NCI-H2227 (cell line): Measurements from ENCODE around the gene UVSSA.
"Not testable (repeated sequence)": the region's sequence is repeated elsewhere in the genome, so short reads cannot be mapped to it uniquely, and the experiment has no call there.

ENCODE experiments used
- DNase-seq: peaks from one replicate; lab custom pipeline; 2025; ENCODE audit not compliant: unreplicated experiment; lab: John Stamatoyannopoulos, UW

The UVSSA gene

DNA sequence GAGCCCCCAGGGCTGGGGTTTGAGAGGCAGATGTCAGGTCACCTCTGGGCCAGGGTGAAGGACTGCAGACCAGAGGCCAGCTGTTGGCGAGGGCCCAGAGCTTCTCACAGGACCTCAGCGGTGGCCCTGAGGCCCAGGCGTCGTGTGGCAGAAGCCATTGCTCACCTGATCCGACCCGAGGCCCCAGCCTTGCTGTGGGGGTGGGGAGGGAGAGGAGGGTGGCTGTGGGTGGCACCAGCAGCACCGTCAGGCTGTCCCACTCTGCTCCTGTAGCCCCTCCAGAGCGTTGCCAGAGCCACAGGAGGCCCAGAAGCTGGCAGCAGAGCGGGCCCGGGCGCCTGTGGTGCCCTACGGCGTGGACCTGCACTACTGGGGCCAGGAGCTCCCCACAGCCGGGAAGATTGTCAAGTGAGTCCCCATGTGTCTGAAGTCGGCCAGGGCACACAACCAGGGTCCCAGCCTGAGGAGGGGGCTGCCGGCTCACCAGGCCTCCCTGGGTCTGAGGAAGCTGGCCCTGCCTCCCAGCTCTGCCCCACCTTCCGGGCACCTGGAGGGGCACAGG is 28.8 kb downstream of the UVSSA start:
- no peak for DNase-seq

DNA sequence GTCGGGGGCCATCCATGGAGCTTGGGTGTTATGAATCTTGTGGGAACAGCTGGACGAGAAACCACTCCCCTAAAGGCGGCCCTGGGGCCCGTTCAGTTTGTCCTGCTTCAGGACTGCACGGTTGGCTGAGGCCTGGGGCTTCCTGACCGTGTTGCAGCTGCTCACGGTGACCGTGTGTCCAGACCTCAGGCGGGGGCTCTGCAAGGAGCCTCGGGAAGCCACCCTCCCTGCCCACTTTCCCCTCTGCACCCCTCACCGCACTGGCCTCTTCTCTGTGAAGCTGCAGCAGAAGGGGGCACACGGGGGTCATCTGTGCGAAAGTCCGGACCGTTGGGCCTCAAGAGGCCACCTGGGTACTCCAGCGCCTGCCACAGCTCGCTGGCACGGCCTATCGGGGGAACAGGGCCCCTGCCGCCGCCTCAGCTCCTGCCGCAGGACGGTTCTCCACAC is 29.4 kb downstream of the UVSSA start:
- no peak for DNase-seq

DNA sequence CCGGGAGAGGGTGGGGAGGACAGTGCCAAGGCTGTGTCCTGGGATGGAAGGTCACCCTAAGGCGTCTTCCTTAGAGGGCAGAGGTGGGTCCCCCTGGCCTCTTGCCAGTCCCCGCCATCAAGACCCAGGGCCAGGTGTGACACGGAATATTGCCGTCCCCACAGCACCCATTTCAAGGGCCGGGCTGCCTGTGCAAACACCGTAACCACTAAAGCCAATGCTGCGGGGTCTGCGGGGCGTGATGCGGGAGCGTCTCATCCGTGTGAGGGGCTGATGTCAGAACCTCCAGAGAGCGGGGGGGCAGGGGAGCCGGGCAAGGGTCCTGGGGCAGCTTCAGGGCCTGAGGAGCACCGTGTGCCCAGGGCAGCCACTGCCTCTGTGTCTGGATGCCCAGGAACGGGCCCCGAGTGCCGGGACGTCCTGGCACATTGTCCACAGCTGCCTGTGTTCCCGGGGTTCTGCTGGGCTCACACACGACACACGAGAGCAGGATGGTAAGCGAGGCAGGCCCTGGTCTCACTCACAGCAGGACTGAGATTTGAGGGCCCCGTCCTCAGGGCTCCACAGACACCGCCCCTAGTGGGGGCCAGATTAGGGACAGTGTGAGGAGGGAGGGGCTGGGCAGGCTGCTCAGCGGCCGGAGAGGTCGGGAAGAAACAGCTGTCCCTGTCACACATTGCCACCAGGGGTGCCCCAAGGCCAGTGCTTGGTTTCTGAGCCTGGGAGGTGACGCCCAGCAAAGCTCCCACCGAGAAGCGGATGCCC is 30.0 kb downstream of the UVSSA start:
- no peak for DNase-seq

- no peak for DNase-seq
Observed at GRCh38 chr4:1377606-1378261, 30.7 kb downstream of the UVSSA start.

- DNase-seq, result no peak
Observed at GRCh38 chr4:1378559-1379231, 31.7 kb downstream of the UVSSA start.

DNA sequence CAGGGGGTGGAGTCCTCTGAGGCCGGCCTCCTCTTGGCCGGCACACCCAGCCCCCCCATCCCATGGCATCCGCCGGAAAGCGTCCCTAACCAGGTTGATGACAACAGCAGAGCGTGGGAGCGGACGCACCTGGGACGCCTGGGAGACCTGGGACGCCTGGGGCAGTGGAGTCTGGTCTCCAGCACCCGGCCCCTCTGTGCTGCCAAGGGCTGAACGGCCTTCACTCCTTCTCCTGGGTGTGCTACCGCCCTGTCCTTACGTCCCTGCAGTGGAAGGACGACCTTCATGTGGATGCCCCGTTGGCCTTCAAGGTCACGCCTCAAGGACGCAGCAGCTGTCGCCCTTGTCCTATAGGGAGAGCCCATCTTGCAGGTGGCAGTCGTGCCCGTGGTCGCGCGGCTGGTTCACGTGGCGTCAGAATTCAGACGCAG is 32.4 kb downstream of the UVSSA start:
- no peak for DNase-seq

DNA sequence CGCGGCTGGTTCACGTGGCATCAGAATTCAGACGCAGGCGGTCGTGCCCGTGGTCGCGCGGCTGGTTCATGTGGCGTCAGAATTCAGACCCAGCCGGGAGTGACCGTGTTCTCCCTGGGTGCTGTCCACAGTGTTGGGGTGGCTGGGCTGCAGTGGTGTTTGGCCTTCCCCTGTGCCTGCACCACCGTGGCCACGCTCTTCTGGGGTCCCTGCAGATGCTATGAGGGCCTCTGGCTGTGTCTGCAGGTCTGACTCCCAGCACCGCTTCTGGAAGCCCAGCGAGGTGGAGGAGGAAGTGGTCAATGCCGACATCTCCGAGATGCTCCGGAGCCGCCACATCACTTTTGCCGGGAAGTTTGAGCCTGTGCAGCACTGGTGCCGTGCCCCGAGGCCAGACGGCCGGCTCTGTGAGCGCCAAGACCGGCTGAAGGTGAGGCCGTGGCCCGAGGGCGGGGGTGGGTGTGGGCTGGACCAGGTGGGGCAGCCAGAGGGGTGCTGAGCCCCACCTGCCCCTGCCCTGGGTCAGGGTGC is 32.9 kb downstream of the UVSSA start:
- no peak for DNase-seq

DNA sequence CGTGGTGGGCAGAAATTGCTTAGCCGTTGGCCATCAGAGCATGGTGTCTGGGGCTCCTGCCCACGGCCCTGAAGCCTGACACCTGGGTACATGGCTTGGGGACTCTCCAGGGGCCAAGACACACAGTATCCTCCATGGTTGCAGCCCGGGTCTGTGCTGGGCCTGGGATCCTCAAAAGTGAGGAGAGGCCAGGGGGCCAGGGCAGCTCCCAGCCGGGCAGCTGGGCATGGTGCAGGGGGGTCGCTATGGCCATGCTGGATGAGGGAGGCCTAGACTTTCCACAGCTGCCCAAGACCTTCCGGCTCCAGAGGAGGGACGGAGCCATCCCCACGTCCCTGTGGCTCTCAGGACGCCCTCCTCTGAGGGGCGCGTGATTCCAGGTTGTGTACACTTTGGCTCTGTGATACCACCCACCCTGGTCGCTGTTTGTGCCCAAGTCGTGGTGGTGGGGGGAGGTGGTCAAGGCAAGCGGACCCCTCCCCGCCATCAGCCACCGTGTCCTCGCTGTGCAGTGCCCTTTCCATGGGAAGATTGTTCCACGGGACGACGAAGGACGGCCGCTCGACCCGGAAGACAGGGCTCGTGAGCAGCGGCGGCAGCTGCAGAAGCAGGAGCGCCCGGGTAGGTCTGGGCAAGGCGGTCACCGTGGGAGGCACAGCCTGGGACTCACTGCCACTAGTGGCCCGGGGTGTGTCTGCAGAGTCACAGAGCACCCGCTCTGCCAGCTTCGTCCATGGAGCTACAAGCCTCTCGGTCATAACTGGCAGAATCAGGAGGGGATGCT is 33.6 kb downstream of the UVSSA start:
- DNase-seq, result no peak

GRCh38 chr4:1381181-1381621 is 34.2 kb downstream of the UVSSA start:
- no peak for DNase-seq

DNA sequence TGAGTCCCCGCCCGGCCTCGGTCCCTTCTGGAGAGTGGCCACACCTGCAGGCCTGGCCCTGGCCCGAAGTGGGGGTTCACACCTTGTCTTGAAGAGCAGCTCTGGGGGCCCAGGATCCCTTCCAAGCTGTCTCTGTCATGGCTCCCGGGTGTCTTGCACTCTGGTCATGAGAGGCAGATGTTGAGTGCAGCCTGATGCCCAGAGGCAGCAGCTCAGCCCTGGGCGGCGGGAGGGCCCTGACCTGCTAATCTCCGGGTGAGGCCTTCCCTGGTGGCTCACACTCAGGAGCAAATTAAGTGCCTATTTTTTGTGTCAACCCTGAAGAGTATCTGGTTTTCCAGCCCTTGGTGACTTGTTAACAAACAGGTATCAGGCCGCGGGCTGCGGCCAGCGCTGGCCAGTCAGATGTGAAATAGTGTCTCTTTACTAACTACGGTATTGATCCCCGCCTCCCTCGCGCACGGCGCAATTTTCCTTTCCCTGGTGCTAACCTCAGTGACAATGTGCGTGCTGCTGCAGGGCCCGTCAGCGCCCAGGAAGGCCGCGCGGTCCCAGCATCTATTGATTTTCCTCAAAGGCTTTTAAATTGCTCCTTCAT is 35.0 kb downstream of the UVSSA start:
- DNase-seq, result peak; percentile 59

DNA sequence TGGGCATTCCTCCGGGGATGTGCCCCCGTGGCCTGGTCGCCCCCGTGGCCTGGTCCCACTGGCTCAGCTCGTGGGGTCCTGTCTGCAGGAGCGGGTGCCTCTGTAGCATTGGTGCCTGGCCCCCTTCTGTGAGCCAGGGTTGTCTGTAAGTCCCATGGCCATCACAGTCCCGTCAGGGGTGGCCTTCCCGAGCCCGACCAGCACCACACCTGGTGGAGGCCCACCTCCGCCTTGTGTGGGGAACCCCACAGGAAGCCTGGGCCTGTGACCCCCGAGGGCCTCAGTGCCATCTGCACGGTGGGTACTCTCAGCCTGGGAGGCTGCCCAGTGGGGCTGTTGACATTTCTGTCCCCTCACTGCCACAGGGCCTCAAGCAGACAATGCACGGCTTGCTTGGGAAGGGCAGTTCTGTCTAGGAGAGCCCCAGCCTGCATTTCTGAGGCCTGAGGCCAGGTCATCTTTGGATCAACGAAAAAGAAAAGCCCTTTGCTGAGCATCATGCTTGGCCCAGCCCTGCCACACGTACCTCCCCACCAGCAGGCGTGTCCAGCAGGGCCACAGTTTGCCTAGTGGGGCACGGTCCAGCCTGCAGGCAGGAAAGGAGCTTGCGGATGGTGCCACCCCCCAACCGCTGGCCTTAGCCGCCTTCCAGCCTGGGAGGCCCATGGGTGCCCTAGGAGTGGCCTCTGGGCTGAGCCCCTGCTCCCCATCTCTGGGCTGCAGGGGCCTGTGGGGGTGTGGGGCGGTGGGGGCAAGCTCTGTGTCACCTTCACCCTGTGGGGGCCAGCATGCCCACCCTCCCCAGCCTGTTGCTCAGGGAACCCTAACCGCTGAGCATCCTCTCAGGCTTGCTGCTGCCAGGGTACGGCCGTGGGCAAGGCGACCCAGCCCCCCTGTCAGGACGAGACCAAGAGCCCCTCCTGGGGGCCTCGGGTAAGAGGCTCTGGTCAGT is 36.0 kb downstream of the UVSSA start:
- DNase-seq, result no peak

GRCh38 chr4:1383728-1384591 is 37.0 kb downstream of the UVSSA start:
- no peak for DNase-seq

GRCh38 chr4:1384675-1385372 is 37.8 kb downstream of the UVSSA start:
- DNase-seq, result no peak

GRCh38 chr4:1385373-1386340 is 38.6 kb downstream of the UVSSA start:
- DNase-seq, result no peak

GRCh38 chr4:1393363-1393762 is 46.4 kb downstream of the UVSSA start:
- DNase-seq, result not testable (repeated sequence)

GRCh38 chr4:1393866-1394265 is 46.9 kb downstream of the UVSSA start:
- no peak for DNase-seq
